Measurements from ENCODE around the gene TTC36.

Gene TTC36

GRCh38 chr11:118503216-118503615 lies 24.1 kb upstream of the TTC36 start:
- TF ChIP-seq, protein P1, sequence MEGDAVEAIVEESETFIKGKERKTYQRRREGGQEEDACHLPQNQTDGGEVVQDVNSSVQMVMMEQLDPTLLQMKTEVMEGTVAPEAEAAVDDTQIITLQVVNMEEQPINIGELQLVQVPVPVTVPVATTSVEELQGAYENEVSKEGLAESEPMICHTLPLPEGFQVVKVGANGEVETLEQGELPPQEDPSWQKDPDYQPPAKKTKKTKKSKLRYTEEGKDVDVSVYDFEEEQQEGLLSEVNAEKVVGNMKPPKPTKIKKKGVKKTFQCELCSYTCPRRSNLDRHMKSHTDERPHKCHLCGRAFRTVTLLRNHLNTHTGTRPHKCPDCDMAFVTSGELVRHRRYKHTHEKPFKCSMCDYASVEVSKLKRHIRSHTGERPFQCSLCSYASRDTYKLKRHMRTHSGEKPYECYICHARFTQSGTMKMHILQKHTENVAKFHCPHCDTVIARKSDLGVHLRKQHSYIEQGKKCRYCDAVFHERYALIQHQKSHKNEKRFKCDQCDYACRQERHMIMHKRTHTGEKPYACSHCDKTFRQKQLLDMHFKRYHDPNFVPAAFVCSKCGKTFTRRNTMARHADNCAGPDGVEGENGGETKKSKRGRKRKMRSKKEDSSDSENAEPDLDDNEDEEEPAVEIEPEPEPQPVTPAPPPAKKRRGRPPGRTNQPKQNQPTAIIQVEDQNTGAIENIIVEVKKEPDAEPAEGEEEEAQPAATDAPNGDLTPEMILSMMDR (IDR thresholded peaks at IDR 0.05; ENCODE audit: insufficient read depth, low read length) = no peak
- TF ChIP-seq SPI1 (IDR thresholded peaks at IDR 0.05; ENCODE audit: borderline replicate concordance, low read depth) = no peak
- no peak for TF ChIP-seq GABPA (IDR thresholded peaks at IDR 0.05; ENCODE audit: low read depth)
- TF ChIP-seq REST (IDR thresholded peaks at IDR 0.05; ENCODE audit: insufficient replicate concordance, low read depth) = no peak
- no peak for TF ChIP-seq POLR2AphosphoS5 (IDR thresholded peaks at IDR 0.05; ENCODE audit: low read depth)
- no peak for DNase-seq (ENCODE audit: low read depth in 1 of 2, low spot score in 1 of 2)
- H3K27me3 ChIP-seq (ENCODE audit: insufficient read depth, poor library complexity, severe bottlenecking) = no peaks in the 10 kb centered on the region
- no peak overlapping the region for H3K4me3 ChIP-seq (replicated peaks; ENCODE audit: insufficient read depth, low read length)
- H3K27ac ChIP-seq (replicated peaks) = no peak overlapping the region

DNA sequence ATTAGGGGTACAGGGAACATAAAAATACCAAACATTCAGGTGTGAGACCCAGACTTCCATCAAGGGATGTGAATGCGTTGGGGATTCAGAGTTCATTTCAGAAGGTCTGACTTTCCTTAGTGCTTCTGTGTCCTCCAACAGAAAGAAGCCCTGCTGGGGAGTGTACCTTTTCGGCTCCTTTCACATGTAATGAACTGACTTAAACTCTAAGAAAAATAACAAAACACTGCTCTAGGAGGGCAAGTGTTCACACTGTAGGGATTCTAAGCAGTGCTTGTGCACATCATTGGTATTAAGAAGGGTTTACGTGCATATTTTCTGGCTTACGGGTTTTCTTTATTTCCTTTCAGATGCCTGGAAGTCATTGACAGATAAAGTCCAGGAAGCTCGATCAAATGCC lies 15.7 kb upstream of the TTC36 start:
- no peak overlapping the region for H3K4me3 ChIP-seq (replicated peaks; ENCODE audit: insufficient read depth, low read length)
- no peak for DNase-seq (ENCODE audit: low read depth in 1 of 2, low spot score in 1 of 2)
- no peak overlapping the region for H3K27ac ChIP-seq (replicated peaks)
- TF ChIP-seq GABPA (IDR thresholded peaks at IDR 0.05; ENCODE audit: low read depth) (no peak), REST (IDR thresholded peaks at IDR 0.05; ENCODE audit: insufficient replicate concordance, low read depth) (no peak), SPI1 (IDR thresholded peaks at IDR 0.05; ENCODE audit: borderline replicate concordance, low read depth) (no peak), POLR2AphosphoS5 (IDR thresholded peaks at IDR 0.05; ENCODE audit: low read depth) (no peak)
- TF ChIP-seq, protein P1 (IDR thresholded peaks at IDR 0.05; ENCODE audit: insufficient read depth, low read length) = no peak
- H3K27me3 ChIP-seq (ENCODE audit: insufficient read depth, poor library complexity, severe bottlenecking) = no peaks in the 10 kb centered on the region

- TF ChIP-seq POLR2AphosphoS5 (IDR thresholded peaks at IDR 0.05; ENCODE audit: low read depth) (no peak), SPI1 (IDR thresholded peaks at IDR 0.05; ENCODE audit: borderline replicate concordance, low read depth) (no peak)
- TF ChIP-seq, protein P1 (IDR thresholded peaks at IDR 0.05; ENCODE audit: insufficient read depth, low read length) = no peak
- DNase-seq (ENCODE audit: low read depth in 1 of 2, low spot score in 1 of 2) = no peak
These were observed 13.2 kb upstream of the TTC36 start for GRCh38 chr11:118514103-118514502.

GRCh38 chr11:118519549-118519948 lies 7.7 kb upstream of the TTC36 start:
- Histone ChIP-seq H3K27me3 (ENCODE audit: insufficient read depth, poor library complexity, severe bottlenecking) (no peaks in the 10 kb centered on the region), H3K4me3 (replicated peaks; ENCODE audit: insufficient read depth, low read length) (no peak overlapping the region), H3K27ac (replicated peaks) (no peak overlapping the region)
- DNase-seq (ENCODE audit: low read depth in 1 of 2, low spot score in 1 of 2) = no peak
- TF ChIP-seq POLR2AphosphoS5 (IDR thresholded peaks at IDR 0.05; ENCODE audit: low read depth) (no peak), REST (IDR thresholded peaks at IDR 0.05; ENCODE audit: insufficient replicate concordance, low read depth) (no peak), SPI1 (IDR thresholded peaks at IDR 0.05; ENCODE audit: borderline replicate concordance, low read depth) (no peak), GABPA (IDR thresholded peaks at IDR 0.05; ENCODE audit: low read depth) (no peak)
- TF ChIP-seq, protein P1 (IDR thresholded peaks at IDR 0.05; ENCODE audit: insufficient read depth, low read length) = no peak

More at GRCh38 chr11:118514103-118514502, 13.2 kb upstream of the TTC36 start:
- Histone ChIP-seq H3K4me3 (replicated peaks; ENCODE audit: insufficient read depth, low read length) (no peak overlapping the region), H3K27me3 (ENCODE audit: insufficient read depth, poor library complexity, severe bottlenecking) (no peaks in the 10 kb centered on the region), H3K27ac (replicated peaks) (no peak overlapping the region)

Data from HL-60 (cell line).